Fibroblast of skin of back (primary cell): ENCODE data around the gene RAMACL.

ENCODE experiments used
- DNase-seq: peaks from one replicate; pipeline ENCODE4 v3.0.0-alpha.2; 2013

The RAMACL gene

GRCh38 chr6:166573511-166574216 lies 12.8 kb downstream of the RAMACL start:
- no peak for DNase-seq

- DNase-seq: peak; percentile 76
These were observed 13.9 kb downstream of the RAMACL start for GRCh38 chr6:166572370-166573261.

GRCh38 chr6:166570929-166571713 lies 15.4 kb downstream of the RAMACL start:
- DNase-seq: no peak

- no peak for DNase-seq
These were observed 17.3 kb downstream of the RAMACL start for GRCh38 chr6:166569206-166569605.

- DNase-seq: no peak
These were observed 18.7 kb downstream of the RAMACL start for GRCh38 chr6:166567813-166568212.

GRCh38 chr6:166567107-166567506 lies 19.4 kb downstream of the RAMACL start:
- DNase-seq: peak; percentile 98

GRCh38 chr6:166566026-166567011 lies 20.2 kb downstream of the RAMACL start:
- no peak for DNase-seq

- DNase-seq: peak; percentile 43
These were observed 21.2 kb downstream of the RAMACL start for GRCh38 chr6:166565084-166565967.

GRCh38 chr6:166563805-166564204 lies 22.7 kb downstream of the RAMACL start:
- no peak for DNase-seq

- DNase-seq: no peak
These were observed 23.3 kb downstream of the RAMACL start for GRCh38 chr6:166563200-166563599.

GRCh38 chr6:166562726-166563125 lies 23.8 kb downstream of the RAMACL start:
- no peak for DNase-seq

GRCh38 chr6:166561771-166562359 lies 24.6 kb downstream of the RAMACL start:
- DNase-seq: peak; percentile 39

- DNase-seq: no peak
These were observed 26.3 kb downstream of the RAMACL start for GRCh38 chr6:166560222-166560621.

- DNase-seq: no peak
These were observed 26.8 kb downstream of the RAMACL start for GRCh38 chr6:166559662-166560061.

- peak; percentile 75 for DNase-seq
These were observed 27.3 kb downstream of the RAMACL start for GRCh38 chr6:166559211-166559610.

GRCh38 chr6:166558156-166559005 lies 28.1 kb downstream of the RAMACL start:
- peak; percentile 59 for DNase-seq

- peak; percentile 90 for DNase-seq
These were observed 29.6 kb downstream of the RAMACL start for GRCh38 chr6:166556863-166557322.

GRCh38 chr6:166556336-166556735 lies 30.1 kb downstream of the RAMACL start:
- DNase-seq: peak; percentile 40

- no peak for DNase-seq
These were observed 31.4 kb downstream of the RAMACL start for GRCh38 chr6:166555086-166555485.
